H9 (cell line): ENCODE measurements around the gene NME8. TPM values are rescaled to one million over a fixed set of nuclear protein-coding genes. Genes with fewer than 3 reads are reported as not detected.

Experiments used
- DNase-seq: peaks from one replicate; pipeline ENCODE4 v3.0.0-alpha.2; 2017
- H2AFZ ChIP-seq: one replicate; pipeline ENCODE4 v1.6.1; 2013; ENCODE audit warnings: mild to moderate bottlenecking, low read length, control low read depth, moderate library complexity
- H2AK5ac ChIP-seq: 2 replicates; pipeline ENCODE4 v1.6.1; 2013; ENCODE audit warnings: low read length, control low read depth, mixed read lengths; ENCODE audit not compliant: insufficient read length
- H2BK120ac ChIP-seq: one replicate; pipeline ENCODE4 v1.6.1; 2013; ENCODE audit warnings: low read depth, mild to moderate bottlenecking, low read length, control low read depth, inconsistent platforms; ENCODE audit not compliant: poor library complexity, severe bottlenecking
- H2BK12ac ChIP-seq: 2 replicates; pipeline ENCODE4 v1.6.1; 2013; ENCODE audit warnings: low read length, control low read depth, mixed read lengths, low read depth; ENCODE audit not compliant: insufficient read length
- H2BK15ac ChIP-seq: 2 replicates; pipeline ENCODE4 v1.6.1; 2013; ENCODE audit warnings: low read depth, low read length, control low read depth
- H2BK20ac ChIP-seq: one replicate; pipeline ENCODE4 v1.6.1; 2013; ENCODE audit warnings: low read depth, mild to moderate bottlenecking, low read length, control low read depth, inconsistent platforms; ENCODE audit not compliant: poor library complexity, severe bottlenecking
- H2BK5ac ChIP-seq: 2 replicates; pipeline ENCODE4 v1.6.1; 2013; ENCODE audit warnings: low read length, control low read depth, mixed read lengths; ENCODE audit not compliant: insufficient read length
- H3K14ac ChIP-seq: 2 replicates; pipeline ENCODE4 v1.6.1; 2013; ENCODE audit warnings: low read length, control low read depth; ENCODE audit not compliant: insufficient read depth
- H3K18ac ChIP-seq: 2 replicates; pipeline ENCODE4 v1.6.1; 2013; ENCODE audit warnings: low read depth, mild to moderate bottlenecking, mixed read lengths, low read length, control low read depth; ENCODE audit not compliant: insufficient read length
- H3K23ac ChIP-seq: 2 replicates; pipeline ENCODE4 v1.6.1; 2013; ENCODE audit warnings: low read length, control low read depth, mixed read lengths, low read depth; ENCODE audit not compliant: insufficient read length
- H3K23me2 ChIP-seq: 2 replicates; pipeline ENCODE4 v1.6.1; 2013; ENCODE audit warnings: low read depth, mild to moderate bottlenecking, mixed read lengths, low read length, control low read depth; ENCODE audit not compliant: insufficient read length, poor library complexity, severe bottlenecking
- H3K27ac ChIP-seq: 2 replicates; pipeline ENCODE4 v1.5.1; 2013; ENCODE audit warnings: low read length, control low read depth, mixed read lengths, low read depth; ENCODE audit not compliant: insufficient read length
- H3K27me3 ChIP-seq: 2 replicates; pipeline ENCODE4 v1.6.1; 2013; ENCODE audit warnings: low read length, control low read depth, inconsistent platforms; ENCODE audit not compliant: insufficient read depth
- H3K4ac ChIP-seq: 2 replicates; pipeline ENCODE4 v1.6.1; 2013; ENCODE audit warnings: low read depth, mild to moderate bottlenecking, control low read depth, inconsistent platforms, low read length, moderate library complexity
- H3K4me1 ChIP-seq: 2 replicates; pipeline ENCODE4 v1.6.1; 2013; ENCODE audit warnings: low read length, control low read depth, inconsistent platforms; ENCODE audit not compliant: insufficient read depth
- H3K4me2 ChIP-seq: 2 replicates; pipeline ENCODE4 v1.6.1; 2013; ENCODE audit warnings: low read length, control low read depth, mixed read lengths; ENCODE audit not compliant: insufficient read length, insufficient read depth
- H3K56ac ChIP-seq: 2 replicates; pipeline ENCODE4 v1.6.1; 2013; ENCODE audit warnings: low read depth, mild to moderate bottlenecking, mixed read lengths, low read length, control low read depth; ENCODE audit not compliant: insufficient read length
- H3K79me1 ChIP-seq: 2 replicates; pipeline ENCODE4 v1.6.1; 2013; ENCODE audit warnings: low read depth, mild to moderate bottlenecking, moderate library complexity, low read length, control low read depth, inconsistent platforms; ENCODE audit not compliant: insufficient read depth, poor library complexity, severe bottlenecking
- H3K79me2 ChIP-seq: 2 replicates; pipeline ENCODE4 v1.6.1; 2013; ENCODE audit warnings: low read length, control low read depth, inconsistent platforms; ENCODE audit not compliant: insufficient read depth
- H3K9ac ChIP-seq: 2 replicates; pipeline ENCODE4 v1.6.1; 2013; ENCODE audit warnings: low read length, control low read depth, mixed read lengths; ENCODE audit not compliant: insufficient read length; ENCODE audit errors: extremely low read depth
- H3K9me3 ChIP-seq: one replicate; pipeline ENCODE4 v1.6.1; 2013; ENCODE audit warnings: low read depth, low read length, inconsistent platforms; ENCODE audit not compliant: control insufficient read depth
- H3T11ph ChIP-seq: one replicate; pipeline ENCODE4 v1.6.1; 2013; ENCODE audit warnings: mild to moderate bottlenecking, low read length, control low read depth, inconsistent platforms
- H4K20me1 ChIP-seq: one replicate; pipeline ENCODE4 v1.6.1; 2013; ENCODE audit not compliant: control insufficient read depth, insufficient read length, insufficient read depth
- H4K5ac ChIP-seq: 2 replicates; pipeline ENCODE4 v1.6.1; 2013; ENCODE audit warnings: low read depth, mild to moderate bottlenecking, mixed read lengths, low read length, control low read depth; ENCODE audit not compliant: insufficient read length
- H4K8ac ChIP-seq: replicated peaks from 2 replicates; pipeline ENCODE4 v1.6.1; 2013; ENCODE audit warnings: low read length, control low read depth, mixed read lengths, low read depth; ENCODE audit not compliant: insufficient read length
- H4K91ac ChIP-seq: 2 replicates; pipeline ENCODE4 v1.6.1; 2013; ENCODE audit warnings: low read depth, mild to moderate bottlenecking, moderate library complexity, mixed read lengths, low read length, control low read depth; ENCODE audit not compliant: insufficient read length
- H3K27ac Mint-ChIP-seq, 3 experiments: 2 replicates in 2 of 3; 3 replicates in 1 of 3; pipeline ENCODE4 v1.8.0; 2020 to 2021; ENCODE audit warnings: mixed read lengths in 3 of 3, mild to moderate bottlenecking in 1 of 3, moderate library complexity in 1 of 3
- H3K27me3 Mint-ChIP-seq: 2 replicates; pipeline ENCODE4 v1.8.0; 2021; ENCODE audit warnings: low read depth, mild to moderate bottlenecking, moderate library complexity, mixed read lengths
- H3K36me3 Mint-ChIP-seq, 3 experiments: 2 replicates in 2 of 3; 3 replicates in 1 of 3; pipeline ENCODE4 v1.8.0; 2020 to 2021; ENCODE audit warnings: low read depth in 3 of 3, mixed read lengths in 3 of 3; ENCODE audit not compliant: insufficient read depth in 1 of 3
- H3K4me1 Mint-ChIP-seq, 2 experiments: 2 replicates each; pipeline ENCODE4 v1.8.0; 2020; ENCODE audit warnings: mixed read lengths in 2 of 2
- H3K4me3 Mint-ChIP-seq, 2 experiments: 2 replicates in 1 of 2; 3 replicates in 1 of 2; pipeline ENCODE4 v1.8.0; 2020 to 2021; ENCODE audit warnings: mild to moderate bottlenecking in 2 of 2, mixed read lengths in 2 of 2, moderate library complexity in 1 of 2
- H3K9me3 Mint-ChIP-seq, 2 experiments: 2 replicates in 1 of 2; 3 replicates in 1 of 2; pipeline ENCODE4 v1.8.0; 2020; ENCODE audit warnings: mild to moderate bottlenecking in 2 of 2, mixed read lengths in 2 of 2, moderate library complexity in 1 of 2
- WGBS: extraction: QIAGEN DNeasy Blood & Tissue Kit; methylation state at CpG from one replicate; pipeline ENCODE4 v1.1.7; 2013; ENCODE audit warnings: missing lambda C conversion rate, low lambda C conversion rate, mixed read lengths; ENCODE audit not compliant: insufficient read length; ENCODE audit errors: extremely low coverage; 5-methylcytosine and 5-hydroxymethylcytosine counted together
- total RNA-seq: library from RNA; stranded (reverse); gene quantifications from 2 replicates; pipeline ENCODE4 v1.2.1, GENCODE V29; 2021
- TF ChIP-seq, protein P1 (sequence below): fragments of 200-600 bp; sonication (generic); conservative IDR thresholded peaks from 3 replicates; pipeline ENCODE4 v1.8.0; 2021; ENCODE audit warnings: antibody characterized with exemption, mild to moderate bottlenecking

NME8 gene
- total RNA-seq, 1 experiment from 2014 or later: 0.33 TPM

DNA sequence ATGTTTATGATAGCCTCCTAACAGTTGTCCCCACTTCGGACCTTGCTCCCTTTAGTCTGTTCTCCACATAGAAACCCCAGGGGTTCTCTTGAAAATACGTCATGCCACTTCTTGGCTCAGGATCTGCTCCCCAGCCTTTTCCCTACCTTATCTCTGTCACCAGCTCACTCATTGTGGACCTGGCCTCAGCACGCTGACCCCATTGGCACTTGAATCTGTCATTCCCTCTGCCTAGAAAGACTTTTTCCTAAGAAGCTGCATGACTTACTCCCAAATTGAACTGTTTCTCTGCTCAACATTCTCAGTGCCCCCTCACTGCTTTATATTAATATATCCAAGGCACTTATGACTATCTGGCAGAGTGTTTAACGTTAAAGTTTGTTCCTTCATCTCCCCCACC, 80.5 kb downstream of the NME8 start:
- no peak overlapping the region for H3K27ac ChIP-seq
- H3K9me3 Mint-ChIP-seq: peaks cover 6 to 10% of the 10 kb centered on the region in 2 experiments; a peak in 4 of 5 replicates
- no peak overlapping the region for H2BK12ac ChIP-seq
- H3K9me3 ChIP-seq: no peaks in the 10 kb centered on the region
- TF ChIP-seq, protein P1, sequence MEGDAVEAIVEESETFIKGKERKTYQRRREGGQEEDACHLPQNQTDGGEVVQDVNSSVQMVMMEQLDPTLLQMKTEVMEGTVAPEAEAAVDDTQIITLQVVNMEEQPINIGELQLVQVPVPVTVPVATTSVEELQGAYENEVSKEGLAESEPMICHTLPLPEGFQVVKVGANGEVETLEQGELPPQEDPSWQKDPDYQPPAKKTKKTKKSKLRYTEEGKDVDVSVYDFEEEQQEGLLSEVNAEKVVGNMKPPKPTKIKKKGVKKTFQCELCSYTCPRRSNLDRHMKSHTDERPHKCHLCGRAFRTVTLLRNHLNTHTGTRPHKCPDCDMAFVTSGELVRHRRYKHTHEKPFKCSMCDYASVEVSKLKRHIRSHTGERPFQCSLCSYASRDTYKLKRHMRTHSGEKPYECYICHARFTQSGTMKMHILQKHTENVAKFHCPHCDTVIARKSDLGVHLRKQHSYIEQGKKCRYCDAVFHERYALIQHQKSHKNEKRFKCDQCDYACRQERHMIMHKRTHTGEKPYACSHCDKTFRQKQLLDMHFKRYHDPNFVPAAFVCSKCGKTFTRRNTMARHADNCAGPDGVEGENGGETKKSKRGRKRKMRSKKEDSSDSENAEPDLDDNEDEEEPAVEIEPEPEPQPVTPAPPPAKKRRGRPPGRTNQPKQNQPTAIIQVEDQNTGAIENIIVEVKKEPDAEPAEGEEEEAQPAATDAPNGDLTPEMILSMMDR: no peak
- H3K79me2 ChIP-seq: 0 out of 2 replicates have a peak, but pooled peaks cover 1% of the 10 kb centered on the region
- no peak overlapping the region for H2BK15ac ChIP-seq
- no CpG with 5 or more reads among the region's 4 CpGs for WGBS
- H2BK120ac ChIP-seq: no peak overlapping the region
- no peaks in the 10 kb centered on the region for H3K4me1 Mint-ChIP-seq
- H3K4me3 Mint-ChIP-seq: no peak overlapping the region
- H3K23ac ChIP-seq: no peak overlapping the region
- H2BK20ac ChIP-seq: no peak overlapping the region
- H4K5ac ChIP-seq: no peak overlapping the region
- no peak overlapping the region for H3K4me2 ChIP-seq
- no peak overlapping the region for H3K14ac ChIP-seq
- no peak overlapping the region for H4K91ac ChIP-seq
- H3K27me3 ChIP-seq: no peaks in the 10 kb centered on the region
- no peak overlapping the region for H3K56ac ChIP-seq
- no peak overlapping the region for H2AK5ac ChIP-seq
- H3K4ac ChIP-seq: no peak overlapping the region
- no peaks in the 10 kb centered on the region for H3K23me2 ChIP-seq
- no peaks in the 10 kb centered on the region for H3K79me1 ChIP-seq
- peaks cover 2 to 7% (median 4%) of the 10 kb centered on the region in 3 experiments; a peak in 5 of 7 replicates for H3K36me3 Mint-ChIP-seq
- H2AFZ ChIP-seq: no peak overlapping the region
- H3K27ac Mint-ChIP-seq: no peak overlapping the region
- no peaks in the 10 kb centered on the region for H4K20me1 ChIP-seq
- DNase-seq: no peak
- no peaks in the 10 kb centered on the region for H3K27me3 Mint-ChIP-seq
- H3T11ph ChIP-seq: no peak overlapping the region
- no peak overlapping the region for H4K8ac ChIP-seq
- H3K4me1 ChIP-seq: no peaks in the 10 kb centered on the region
- H2BK5ac ChIP-seq: no peak overlapping the region
- H3K18ac ChIP-seq: no peak overlapping the region
- H3K9ac ChIP-seq: no peak overlapping the region
